ENCODE results near the gene OR10G3.
"Not testable (repeated sequence)": the region's sequence is repeated elsewhere in the genome, so short reads cannot be mapped to it uniquely, and the experiment has no call there.

Gene OR10G3, protein sequence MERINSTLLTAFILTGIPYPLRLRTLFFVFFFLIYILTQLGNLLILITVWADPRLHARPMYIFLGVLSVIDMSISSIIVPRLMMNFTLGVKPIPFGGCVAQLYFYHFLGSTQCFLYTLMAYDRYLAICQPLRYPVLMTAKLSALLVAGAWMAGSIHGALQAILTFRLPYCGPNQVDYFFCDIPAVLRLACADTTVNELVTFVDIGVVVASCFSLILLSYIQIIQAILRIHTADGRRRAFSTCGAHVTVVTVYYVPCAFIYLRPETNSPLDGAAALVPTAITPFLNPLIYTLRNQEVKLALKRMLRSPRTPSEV

DNA sequence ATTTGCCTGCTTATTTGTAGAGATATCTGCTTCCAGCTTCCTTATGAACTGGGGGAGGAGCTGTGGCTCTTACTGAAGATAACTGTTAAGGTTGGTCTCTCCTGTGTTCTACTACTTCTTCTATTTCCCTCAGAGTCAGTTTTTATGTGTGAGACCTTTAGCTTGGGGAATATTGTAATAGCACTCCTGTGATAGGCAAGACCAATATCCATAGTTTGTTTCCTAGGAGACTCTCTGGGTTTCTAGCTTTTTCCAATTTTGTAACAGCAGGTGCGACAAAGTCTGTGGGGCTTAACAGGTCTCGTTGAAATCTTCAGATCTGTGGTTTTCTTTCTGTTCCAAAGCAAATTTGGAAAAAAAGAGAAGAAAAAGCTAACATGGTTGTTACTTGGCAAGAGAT is at the start of gene OR10G3:
OR10G3 (minus strand) TSS at position 101 of the 400 bp plus-strand sequence. CDS start 9,332 bp downstream, outside the sequence.
- DNase-seq (ENCODE audit: insufficient read length, low spot score) (no peak), FAIRE-seq (no peak)
- TF ChIP-seq, protein P1, sequence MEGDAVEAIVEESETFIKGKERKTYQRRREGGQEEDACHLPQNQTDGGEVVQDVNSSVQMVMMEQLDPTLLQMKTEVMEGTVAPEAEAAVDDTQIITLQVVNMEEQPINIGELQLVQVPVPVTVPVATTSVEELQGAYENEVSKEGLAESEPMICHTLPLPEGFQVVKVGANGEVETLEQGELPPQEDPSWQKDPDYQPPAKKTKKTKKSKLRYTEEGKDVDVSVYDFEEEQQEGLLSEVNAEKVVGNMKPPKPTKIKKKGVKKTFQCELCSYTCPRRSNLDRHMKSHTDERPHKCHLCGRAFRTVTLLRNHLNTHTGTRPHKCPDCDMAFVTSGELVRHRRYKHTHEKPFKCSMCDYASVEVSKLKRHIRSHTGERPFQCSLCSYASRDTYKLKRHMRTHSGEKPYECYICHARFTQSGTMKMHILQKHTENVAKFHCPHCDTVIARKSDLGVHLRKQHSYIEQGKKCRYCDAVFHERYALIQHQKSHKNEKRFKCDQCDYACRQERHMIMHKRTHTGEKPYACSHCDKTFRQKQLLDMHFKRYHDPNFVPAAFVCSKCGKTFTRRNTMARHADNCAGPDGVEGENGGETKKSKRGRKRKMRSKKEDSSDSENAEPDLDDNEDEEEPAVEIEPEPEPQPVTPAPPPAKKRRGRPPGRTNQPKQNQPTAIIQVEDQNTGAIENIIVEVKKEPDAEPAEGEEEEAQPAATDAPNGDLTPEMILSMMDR (IDR thresholded peaks at IDR 0.05; ENCODE audit: insufficient read depth, missing control alignments), result no peak

DNA sequence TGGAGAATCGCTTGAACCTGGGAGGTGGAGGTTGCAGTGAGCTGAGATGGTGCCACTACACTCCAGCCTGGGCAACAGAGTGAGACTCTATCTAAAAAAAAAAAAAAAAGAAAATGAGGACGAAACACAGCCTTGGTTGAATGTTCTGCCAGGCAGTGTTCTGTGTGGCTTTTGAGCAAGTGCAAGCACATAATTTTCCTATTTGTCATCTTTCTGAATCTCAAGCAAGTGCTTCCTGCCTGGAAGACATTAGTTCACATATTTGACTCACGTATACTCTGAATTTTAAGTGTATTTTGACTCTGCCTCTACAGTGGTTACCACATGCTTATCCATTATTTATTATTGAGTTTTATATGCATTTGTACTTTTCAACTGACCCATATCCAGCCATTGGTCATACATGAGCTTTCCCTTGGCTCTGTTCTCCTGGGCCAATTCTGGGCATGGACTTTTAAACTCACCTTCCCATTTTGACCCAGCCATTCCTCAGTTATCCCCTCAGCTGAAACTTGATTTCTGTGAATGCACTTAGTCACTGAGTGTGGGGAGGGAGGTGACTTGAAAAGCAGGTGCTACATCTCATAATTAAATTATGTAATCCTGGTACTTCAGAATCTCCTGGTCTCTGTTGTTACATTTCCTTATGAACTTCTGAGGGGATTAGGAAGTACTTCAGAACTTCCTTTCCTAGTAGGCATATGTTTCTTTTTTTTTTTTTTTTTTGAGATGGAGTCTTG is 46.8 kb upstream of the OR10G3 start:
- TF ChIP-seq, protein P1 (IDR thresholded peaks at IDR 0.05; ENCODE audit: insufficient read depth, missing control alignments), result no peak
- no peak for DNase-seq (ENCODE audit: insufficient read length, low spot score)
- FAIRE-seq, result no peak

DNA sequence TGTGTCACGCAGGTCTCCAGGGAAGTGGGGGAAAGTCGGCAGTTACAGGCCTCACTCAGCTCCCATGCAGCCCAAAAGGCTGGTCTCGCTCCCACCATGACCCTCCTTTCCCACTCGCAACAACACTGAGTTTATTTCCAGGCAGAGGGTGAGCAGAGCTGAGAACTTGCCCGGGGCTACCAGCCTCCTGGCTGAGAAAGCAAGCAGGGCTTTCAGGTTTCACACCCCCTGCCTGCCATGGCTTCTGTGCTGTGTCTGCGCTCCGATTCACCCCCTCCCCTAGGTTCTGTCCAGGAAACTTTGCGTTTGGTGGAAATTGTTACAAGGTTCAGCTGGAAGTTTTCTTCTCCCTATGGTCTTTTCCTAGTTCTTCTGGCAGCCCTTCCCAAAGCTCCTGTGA is 37.7 kb upstream of the OR10G3 start:
- DNase-seq (ENCODE audit: insufficient read length, low spot score), result no peak
- TF ChIP-seq, protein P1 (IDR thresholded peaks at IDR 0.05; ENCODE audit: insufficient read depth, missing control alignments), result no peak
- FAIRE-seq, result no peak

DNA sequence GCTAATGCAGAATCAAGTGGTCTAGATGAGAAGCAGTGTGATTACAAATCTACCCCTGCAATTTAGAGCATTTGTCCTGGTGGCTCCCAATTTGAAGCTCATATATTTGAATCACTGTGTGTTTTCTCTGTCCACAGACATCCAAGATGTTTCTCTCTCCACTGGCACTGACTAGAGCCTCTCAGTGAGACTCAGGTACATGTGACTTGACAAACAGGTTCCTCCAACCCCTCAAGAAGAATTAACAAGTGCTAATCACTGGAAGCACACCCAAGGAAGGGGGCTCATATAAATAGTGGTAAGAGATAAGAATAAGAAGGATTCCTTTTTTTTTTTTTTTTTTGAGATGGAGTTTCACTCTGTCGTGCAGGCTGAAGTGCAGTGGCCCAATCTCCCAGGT is 34.4 kb upstream of the OR10G3 start:
- FAIRE-seq (no peak), DNase-seq (ENCODE audit: insufficient read length, low spot score) (no peak)
- TF ChIP-seq, protein P1 (IDR thresholded peaks at IDR 0.05; ENCODE audit: insufficient read depth, missing control alignments), result no peak

DNA sequence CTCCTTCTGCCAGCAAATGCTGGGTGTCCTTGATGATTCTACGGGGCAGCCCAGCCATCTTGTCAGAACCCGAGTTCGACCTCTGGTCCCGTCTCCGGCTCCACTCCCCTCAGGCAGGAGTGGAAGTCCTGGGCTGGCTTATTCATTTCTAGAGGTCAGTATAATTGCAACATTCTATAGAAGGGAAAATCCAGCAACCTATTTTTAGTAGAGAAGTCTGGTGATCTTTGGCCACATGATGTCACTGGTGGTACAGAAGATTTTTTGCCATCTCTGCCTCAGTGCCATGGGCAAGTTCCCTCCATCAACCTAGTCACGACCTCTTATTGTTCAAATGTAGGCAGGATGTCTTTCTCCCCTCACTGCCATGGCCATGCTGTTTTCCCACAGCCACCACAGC is 32.4 kb upstream of the OR10G3 start:
- DNase-seq (ENCODE audit: insufficient read length, low spot score) (no peak), FAIRE-seq (no peak)
- TF ChIP-seq, protein P1 (IDR thresholded peaks at IDR 0.05; ENCODE audit: insufficient read depth, missing control alignments), result no peak

DNA sequence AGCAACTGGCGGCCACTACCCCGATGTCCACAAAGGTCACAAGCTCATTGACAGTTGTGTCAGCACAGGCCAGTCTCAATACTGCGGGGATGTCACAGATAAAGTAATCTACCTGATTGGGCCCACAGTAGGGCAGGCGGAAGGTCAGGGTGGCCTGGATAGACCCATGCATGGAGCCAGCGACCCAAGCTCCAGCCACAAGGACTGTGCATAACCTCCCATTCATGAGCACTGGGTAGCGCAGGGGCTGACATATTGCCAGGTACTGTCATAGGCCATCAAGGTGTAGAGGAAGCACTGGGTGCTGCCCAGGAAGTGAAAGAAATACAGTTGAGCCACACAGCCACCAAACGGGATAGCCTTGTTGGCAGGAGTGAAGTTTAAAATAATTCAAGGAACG is 22.3 kb upstream of the OR10G3 start:
- not testable (repeated sequence) for FAIRE-seq; DNase-seq (ENCODE audit: insufficient read length, low spot score)

DNA sequence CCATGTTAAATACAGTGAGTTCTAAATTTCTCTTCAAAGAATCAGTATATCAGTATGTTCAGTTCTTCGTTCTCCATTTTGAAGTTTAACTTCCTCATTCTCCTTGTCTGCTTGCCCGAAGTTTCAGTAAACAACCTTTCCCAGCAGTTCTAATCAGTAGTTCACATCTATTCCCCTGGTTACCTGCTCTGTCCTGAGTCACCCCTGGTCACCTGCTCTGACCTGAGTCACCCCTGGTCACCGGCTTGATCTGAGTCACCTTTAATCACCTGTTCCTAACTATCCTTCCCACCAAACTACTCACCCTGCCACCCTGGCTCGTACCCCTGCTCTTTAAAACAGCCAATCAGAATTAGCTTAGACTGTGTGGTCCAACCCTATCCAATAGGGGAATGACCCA is 9.4 kb upstream of the OR10G3 start:
- TF ChIP-seq, protein P1 (IDR thresholded peaks at IDR 0.05; ENCODE audit: insufficient read depth, missing control alignments), result no peak
- no peak for FAIRE-seq
- DNase-seq (ENCODE audit: insufficient read length, low spot score), result no peak
